SK-N-MC (cell line): Measurements from ENCODE around the gene BSN.

Experiments used
- EZH2 ChIP-seq: fragments of 200-600 bp; sonication (generic); IDR thresholded peaks from one replicate; pipeline ENCODE4 v1.6.1; 2017; ENCODE audit warnings: antibody characterized with exemption
- FOXP2 ChIP-seq: optimal IDR thresholded peaks from 2 replicates; pipeline ENCODE3; 2011; ENCODE audit warnings: mild to moderate bottlenecking, moderate library complexity; ENCODE audit not compliant: insufficient read depth; ENCODE audit errors: extremely low read length, control extremely low read depth
- POLR2AphosphoS5 ChIP-seq: IDR thresholded peaks from 2 replicates; pipeline ENCODE4 v1.6.1; 2012; ENCODE audit warnings: mild to moderate bottlenecking, low read depth, low read length, borderline replicate concordance

DNA sequence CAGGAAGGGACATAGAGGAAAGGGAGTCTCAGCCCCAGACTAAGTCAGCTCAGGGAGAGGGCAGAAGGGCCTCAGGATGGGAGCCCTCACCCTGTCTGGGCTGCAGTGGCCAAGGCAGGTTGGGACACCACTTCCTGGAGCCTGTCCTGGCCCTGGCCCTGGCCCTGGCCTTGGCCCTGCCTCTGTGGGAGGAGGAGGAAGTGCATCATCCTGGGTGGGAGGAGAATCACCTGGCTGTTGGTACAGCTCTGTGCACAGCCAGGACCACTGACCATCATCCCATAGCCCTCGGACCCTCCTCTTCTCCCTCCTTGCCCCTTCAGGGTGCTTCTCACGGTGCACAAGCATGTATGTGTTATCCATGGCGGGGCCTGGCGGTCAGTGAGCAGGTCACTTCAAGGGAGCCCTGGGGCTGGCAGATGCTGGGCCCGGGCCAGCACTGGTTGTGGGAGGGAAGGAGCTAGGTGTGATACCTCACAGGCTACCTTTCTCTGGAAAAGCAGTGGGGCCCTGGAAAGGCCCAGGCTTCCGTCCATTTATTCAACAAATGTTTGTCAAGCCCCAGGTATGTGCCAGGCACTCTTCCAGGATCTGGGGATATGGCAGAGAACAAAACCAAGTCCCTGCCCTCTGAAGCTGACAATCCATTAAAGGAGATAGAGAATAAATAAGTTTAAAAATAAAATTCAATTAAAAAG lies 111.7 kb downstream of the BSN start:
- TF ChIP-seq EZH2 = no peak
- no peak for TF ChIP-seq POLR2AphosphoS5
- TF ChIP-seq FOXP2 = no peak
